Activated CD8-positive, alpha-beta T cell treated with anti-CD3 and anti-CD28 coated beads for 36 hours (primary cell): ENCODE measurements around the gene PROM2. TPM values are rescaled to one million over a fixed set of nuclear protein-coding genes. Genes with fewer than 3 reads are reported as not detected.

Experiments
- ATAC-seq: fragments of 200-7000 bp; cut with Tn5 transposase; one replicate; pipeline ENCODE4 v1.10.0; 2021; ENCODE audit warnings: mild to moderate bottlenecking, moderate library complexity
- CTCF ChIA-PET: fragments of 350-600 bp; sonication (Branson Sonifier 250); formaldehyde crosslinking; loops from one replicate; lab custom pipeline; 2021; ENCODE audit warnings: antibody characterized with exemption; lab: Charles Lee
- POLR2A ChIA-PET: fragments of 350-600 bp; sonication (Branson Sonifier 250); formaldehyde crosslinking; loops from one replicate; lab custom pipeline; 2021; ENCODE audit warnings: antibody characterized with exemption; lab: Charles Lee
- DNase-seq: peaks from one replicate; pipeline ENCODE4 v3.0.0-alpha.2; 2020
- H3K27ac Mint-ChIP-seq: one replicate; pipeline ENCODE4 v1.8.0; 2021; ENCODE audit warnings: mild to moderate bottlenecking, mixed read lengths
- H3K27me3 Mint-ChIP-seq: one replicate; pipeline ENCODE4 v1.8.0; 2021; ENCODE audit warnings: mixed read lengths
- H3K36me3 Mint-ChIP-seq: one replicate; pipeline ENCODE4 v1.8.0; 2021; ENCODE audit warnings: low read depth, mixed read lengths
- H3K4me1 Mint-ChIP-seq: one replicate; pipeline ENCODE4 v1.8.0; 2021; ENCODE audit warnings: low read depth, mixed read lengths
- H3K4me3 Mint-ChIP-seq: one replicate; pipeline ENCODE4 v1.8.0; 2021; ENCODE audit warnings: mild to moderate bottlenecking, moderate library complexity, mixed read lengths
- H3K9me3 Mint-ChIP-seq: one replicate; pipeline ENCODE4 v1.8.0; 2021; ENCODE audit warnings: mixed read lengths
- CTCF ChIP-seq: fragments of 200-600 bp; IDR thresholded peaks from one replicate; pipeline ENCODE4 v1.8.0; 2022; ENCODE audit warnings: antibody characterized with exemption, mild to moderate bottlenecking
- intact Hi-C: fragments of 100-400 bp; cut with micrococcal nuclease; formaldehyde crosslinking; loops from one replicate; pipeline ENCODE4 v1.10.0; 2022
- total RNA-seq, 2 experiments: library from RNA; stranded (reverse); gene quantifications; one replicate each; pipeline ENCODE4 v1.2.3, GENCODE V29; 2021

The PROM2 gene
- total RNA-seq, 2 experiments from 2014 or later = 0.47 to 1.2 TPM

- intact Hi-C loops = no loop called here
- Mint-ChIP-seq H3K4me3 (no peak overlapping the region), H3K27me3 (no peaks in the 10 kb centered on the region), H3K9me3 (no peaks in the 10 kb centered on the region), H3K4me1 (no peaks in the 10 kb centered on the region), H3K36me3 (no peaks in the 10 kb centered on the region), H3K27ac (no peak overlapping the region)
- POLR2A ChIA-PET = no interaction called here
- ATAC-seq = no peak
- CTCF ChIA-PET = no interaction called here
- no peak for DNase-seq
- no peak for TF ChIP-seq CTCF
Measured at GRCh38 chr2:95326433-95327140, 52.3 kb downstream of the PROM2 start.

- CTCF ChIA-PET = no interaction called here
Measured at GRCh38 chr2:95327861-95328260, 53.6 kb downstream of the PROM2 start.

GRCh38 chr2:95328358-95329125 is 54.3 kb downstream of the PROM2 start:
- Mint-ChIP-seq H3K27me3 (no peaks in the 10 kb centered on the region), H3K9me3 (no peaks in the 10 kb centered on the region), H3K4me1 (no peaks in the 10 kb centered on the region), H3K4me3 (no peak overlapping the region), H3K27ac (no peak overlapping the region), H3K36me3 (no peaks in the 10 kb centered on the region)
- ChIA-PET CTCF (no interaction called here), POLR2A (no interaction called here)
- no peak for ATAC-seq
- no peak for DNase-seq
- intact Hi-C loops = no loop called here
- TF ChIP-seq CTCF = no peak

More at GRCh38 chr2:95327861-95328260, 53.6 kb downstream of the PROM2 start:
- no peaks in the 10 kb centered on the region for H3K4me1 Mint-ChIP-seq
- no peak overlapping the region for H3K4me3 Mint-ChIP-seq
- H3K27me3 Mint-ChIP-seq = no peaks in the 10 kb centered on the region
- no peak for TF ChIP-seq CTCF
- H3K27ac Mint-ChIP-seq = no peak overlapping the region
- POLR2A ChIA-PET = no interaction called here
- DNase-seq (no peak), ATAC-seq (no peak)
- H3K36me3 Mint-ChIP-seq = no peaks in the 10 kb centered on the region
- intact Hi-C loops = no loop called here
- no peaks in the 10 kb centered on the region for H3K9me3 Mint-ChIP-seq

GRCh38 chr2:95329401-95329800 is 55.2 kb downstream of the PROM2 start:
- no peaks in the 10 kb centered on the region for H3K36me3 Mint-ChIP-seq
- no peak for TF ChIP-seq CTCF
- intact Hi-C loops = no loop called here
- ChIA-PET POLR2A (no interaction called here), CTCF (no interaction called here)
- H3K4me3 Mint-ChIP-seq = no peak overlapping the region
- no peak overlapping the region for H3K27ac Mint-ChIP-seq
- no peak for DNase-seq
- no peaks in the 10 kb centered on the region for H3K4me1 Mint-ChIP-seq
- no peaks in the 10 kb centered on the region for H3K9me3 Mint-ChIP-seq
- H3K27me3 Mint-ChIP-seq = no peaks in the 10 kb centered on the region
- no peak for ATAC-seq
